DMS 273 (cell line): ENCODE measurements around the gene THSD7B.
"Not testable (repeated sequence)": the region's sequence is repeated elsewhere in the genome, so short reads cannot be mapped to it uniquely, and the experiment has no call there.

ENCODE experiments used
- DNase-seq: peaks from one replicate; lab custom pipeline; 2025; ENCODE audit not compliant: unreplicated experiment; lab: John Stamatoyannopoulos, UW

Gene THSD7B

DNA sequence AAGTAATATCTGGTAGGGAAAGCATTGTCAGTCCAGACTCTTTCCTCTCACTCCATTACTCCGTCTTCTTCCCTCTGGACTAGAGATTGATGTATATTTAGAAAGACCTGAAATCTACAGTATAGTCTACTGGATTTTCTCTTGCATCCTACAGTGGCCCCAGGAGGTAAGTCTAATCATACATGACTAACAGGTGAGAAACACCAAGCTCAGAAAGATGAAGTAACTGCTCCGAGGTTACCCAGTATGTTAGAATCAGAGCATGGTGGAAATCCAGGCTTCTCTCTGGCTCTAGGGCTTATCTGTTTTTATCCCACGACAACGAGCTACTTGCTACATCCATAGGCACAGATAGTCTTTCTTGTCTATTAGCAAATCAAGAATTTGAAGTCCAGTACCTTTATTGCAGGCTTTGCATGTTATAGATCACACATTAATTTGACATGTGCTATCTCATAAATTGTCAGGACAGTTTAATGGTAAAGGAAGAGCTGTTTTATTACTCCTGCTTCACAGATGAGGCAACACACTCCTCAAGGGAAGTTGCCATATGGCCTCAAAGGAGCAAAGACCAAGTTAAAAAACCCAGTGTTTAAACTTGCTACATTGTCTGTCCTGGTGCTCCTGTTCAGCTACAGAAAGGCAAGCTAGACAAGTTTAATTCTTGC is 484.3 kb downstream of the THSD7B start:
- peak; percentile 36 for DNase-seq

DNA sequence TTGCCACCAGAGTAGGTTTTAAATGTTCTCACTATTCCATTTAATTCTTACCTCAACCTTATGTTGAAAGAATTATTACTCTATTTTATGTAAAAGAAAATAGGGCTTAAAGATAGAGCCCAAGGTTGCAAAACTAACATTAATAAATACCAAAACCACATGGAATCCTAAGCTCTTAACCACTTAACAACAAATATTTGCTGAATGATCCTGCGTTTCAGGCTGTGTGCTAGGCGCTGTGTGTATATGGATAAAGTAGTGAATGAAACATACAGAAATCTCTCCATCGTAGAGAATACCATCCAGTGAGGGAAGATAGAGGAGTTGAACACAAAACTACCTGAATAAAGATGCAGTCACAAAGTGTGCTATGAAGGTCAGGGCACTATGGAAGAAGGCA is 485.1 kb downstream of the THSD7B start:
- DNase-seq = no peak

DNA sequence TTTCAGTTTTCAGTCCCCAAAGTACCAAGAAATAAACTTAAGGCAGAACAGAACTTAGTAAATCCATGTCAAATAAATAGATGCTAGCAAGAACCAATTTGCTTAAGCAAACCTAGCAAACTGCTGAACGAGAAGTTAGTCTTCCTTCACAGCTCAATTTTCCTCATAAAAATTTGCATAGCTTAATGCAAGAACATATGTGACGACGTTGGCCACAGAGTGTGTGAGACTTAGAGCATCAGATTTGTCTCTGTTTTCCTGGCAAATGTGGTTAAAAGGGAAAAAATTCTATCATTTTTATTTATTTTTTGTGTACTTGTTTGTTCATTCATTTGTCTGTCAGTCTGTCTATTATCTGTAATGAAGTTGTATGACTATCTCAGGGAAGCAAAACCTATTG is 485.7 kb downstream of the THSD7B start:
- peak; percentile 28 for DNase-seq

DNA sequence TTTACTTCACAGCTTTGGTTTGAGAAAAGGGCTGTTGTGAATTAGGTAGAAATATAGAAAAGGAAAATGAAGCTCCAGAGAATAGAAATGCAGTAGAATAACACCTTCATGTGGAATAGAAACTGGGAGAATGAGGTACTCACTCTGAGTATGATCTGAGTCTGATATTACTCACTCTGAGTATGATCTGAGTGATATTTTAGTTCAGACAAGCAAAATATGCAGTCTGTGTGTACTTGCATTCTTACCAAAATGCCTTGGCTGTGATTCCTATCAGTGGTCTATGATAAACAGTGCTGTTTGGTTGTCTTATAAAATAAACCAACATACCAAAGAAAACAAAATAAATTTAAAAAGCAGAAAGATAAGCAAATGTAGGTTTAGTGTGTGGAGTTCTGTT is 487.6 kb downstream of the THSD7B start:
- DNase-seq = no peak

DNA sequence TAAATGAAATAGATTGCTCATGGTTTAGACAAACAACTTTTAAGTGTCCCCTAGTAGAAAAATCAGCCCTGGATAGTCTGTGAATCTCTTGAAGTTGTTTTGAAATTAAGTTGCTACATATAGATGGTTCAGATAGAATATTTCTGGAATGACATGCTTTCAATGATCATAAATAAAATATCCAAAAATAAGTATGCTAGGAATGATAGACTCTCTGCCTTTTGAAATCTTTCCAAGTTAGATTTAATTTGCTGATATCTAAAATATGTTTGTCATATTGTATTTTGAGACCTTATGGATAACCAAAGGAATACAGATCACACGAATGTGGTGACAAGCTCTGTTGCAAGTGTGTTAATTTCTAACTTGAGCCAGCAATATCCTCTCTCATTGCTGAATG is 488.7 kb downstream of the THSD7B start:
- DNase-seq = no peak

DNA sequence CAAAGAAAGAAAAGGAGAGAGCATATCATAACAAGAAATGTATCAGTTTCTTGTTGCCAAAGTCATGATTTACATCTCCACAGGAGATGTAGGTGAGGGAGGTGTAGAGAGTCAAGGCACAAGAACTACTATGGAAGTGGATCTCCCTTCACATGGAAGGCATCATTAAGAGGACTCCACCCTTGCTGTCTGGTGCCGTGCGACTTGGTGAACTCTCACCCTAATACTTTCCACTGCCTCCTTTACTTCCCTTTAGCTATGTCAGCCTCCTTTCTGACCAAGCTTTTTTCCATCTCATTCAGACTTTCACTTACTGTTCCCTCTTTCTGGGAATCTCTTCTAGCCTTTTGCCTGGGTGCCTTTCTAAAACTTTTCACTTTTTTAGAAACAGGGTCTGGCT is 490.0 kb downstream of the THSD7B start:
- no peak for DNase-seq

DNA sequence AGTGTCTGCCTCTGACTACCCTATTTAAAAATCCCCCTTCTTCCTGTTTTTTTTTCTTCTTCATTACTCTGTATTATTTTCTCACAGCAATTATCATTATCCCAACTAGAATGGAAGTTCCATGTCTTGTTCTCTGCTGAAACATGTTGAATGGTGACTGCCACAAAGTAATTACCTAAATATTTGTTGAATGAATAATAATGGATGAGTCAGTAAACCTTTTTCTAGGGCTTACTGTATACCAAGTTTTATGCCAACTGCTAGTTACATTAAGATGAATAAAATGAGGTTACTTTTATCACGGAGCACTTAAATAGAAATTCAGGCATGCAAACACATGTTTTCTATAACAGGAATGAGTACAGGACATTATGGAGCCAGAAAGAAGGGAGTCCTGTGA is 490.6 kb downstream of the THSD7B start:
- DNase-seq = no peak

DNA sequence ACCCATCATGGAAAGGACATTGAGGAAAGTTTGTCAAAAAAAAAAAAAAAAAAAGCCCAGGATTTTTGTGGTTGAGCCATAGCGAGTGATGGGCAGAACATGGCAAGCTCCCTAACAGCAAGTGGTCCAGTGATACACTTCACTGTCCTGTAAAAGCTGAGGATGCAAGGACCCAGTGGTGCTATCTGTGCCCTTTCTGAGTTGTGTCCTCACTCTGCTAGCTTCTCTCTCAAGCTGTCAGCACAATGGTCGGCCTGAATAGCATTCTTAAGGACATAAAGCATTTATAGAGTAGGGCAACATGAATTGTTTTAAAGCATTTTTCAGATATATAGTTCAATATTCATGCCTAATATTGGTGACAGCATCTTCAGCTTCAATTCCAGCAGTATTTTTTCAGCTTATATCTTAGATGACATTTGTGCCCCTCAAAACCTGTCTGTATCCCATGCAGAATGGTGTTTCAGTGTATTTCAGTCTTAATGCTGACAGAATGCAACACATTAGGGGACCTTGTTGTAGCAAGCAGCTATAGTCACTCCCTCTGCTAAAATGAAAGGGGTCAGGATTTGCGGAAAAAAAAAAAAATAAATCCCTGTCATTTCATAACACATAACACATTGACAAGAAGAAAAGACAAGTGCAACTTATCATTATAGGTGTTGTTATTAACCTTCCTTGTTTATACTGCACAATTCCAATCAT is 496.7 kb downstream of the THSD7B start:
- DNase-seq = no peak

DNA sequence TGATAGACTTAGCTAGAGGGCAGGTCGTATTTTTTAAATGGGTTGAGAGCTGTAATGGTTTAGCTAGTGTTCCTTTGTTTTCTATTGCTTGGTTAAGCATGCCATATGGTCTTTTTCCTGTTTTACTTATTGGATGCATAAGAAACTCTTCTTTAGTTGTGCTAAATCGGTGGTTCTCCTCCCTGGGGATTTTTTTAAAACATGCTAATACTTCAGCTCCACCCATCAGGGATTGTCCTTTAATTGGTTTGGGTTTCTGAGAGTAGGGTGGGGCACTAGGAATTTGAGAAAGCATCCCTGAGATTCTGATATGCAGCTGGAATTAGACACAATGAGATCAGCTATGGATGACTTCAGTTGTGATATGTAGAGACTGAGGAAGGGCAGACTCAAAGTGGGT is 497.2 kb downstream of the THSD7B start:
- peak; percentile 11 for DNase-seq

DNA sequence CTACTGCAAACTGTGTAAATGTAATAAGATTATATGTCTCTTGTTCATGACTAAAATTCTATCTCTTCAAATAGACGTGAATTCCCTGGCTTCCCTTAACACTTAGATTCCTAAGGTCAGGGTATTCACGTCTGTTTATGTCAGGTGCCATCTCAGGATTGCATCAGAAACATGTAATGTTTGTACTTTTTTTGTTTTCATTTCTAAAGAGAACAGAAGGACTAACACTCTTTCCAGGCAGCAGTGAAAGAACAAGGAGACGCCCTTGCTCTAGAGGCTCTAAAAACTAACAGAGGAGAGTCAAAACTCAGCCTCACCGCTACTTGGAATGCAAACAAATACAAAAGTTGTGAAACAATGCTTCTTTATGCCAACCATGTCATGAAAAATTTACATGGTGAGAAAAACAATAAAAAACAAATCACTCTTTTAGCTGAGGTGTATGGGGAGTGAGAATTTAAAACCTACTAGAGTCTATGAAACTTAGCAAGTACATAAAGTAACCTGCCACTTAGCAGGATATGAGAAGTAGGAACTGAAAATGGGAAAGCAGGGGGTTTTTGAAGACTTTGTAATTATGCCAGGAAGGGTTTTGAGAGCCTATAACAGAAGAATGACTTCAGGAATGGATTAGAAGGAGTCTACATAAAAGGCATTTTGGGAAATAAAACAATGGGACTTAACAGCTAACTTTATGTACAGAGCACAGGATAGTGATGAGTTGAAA is 522.7 kb downstream of the THSD7B start:
- DNase-seq = no peak

DNA sequence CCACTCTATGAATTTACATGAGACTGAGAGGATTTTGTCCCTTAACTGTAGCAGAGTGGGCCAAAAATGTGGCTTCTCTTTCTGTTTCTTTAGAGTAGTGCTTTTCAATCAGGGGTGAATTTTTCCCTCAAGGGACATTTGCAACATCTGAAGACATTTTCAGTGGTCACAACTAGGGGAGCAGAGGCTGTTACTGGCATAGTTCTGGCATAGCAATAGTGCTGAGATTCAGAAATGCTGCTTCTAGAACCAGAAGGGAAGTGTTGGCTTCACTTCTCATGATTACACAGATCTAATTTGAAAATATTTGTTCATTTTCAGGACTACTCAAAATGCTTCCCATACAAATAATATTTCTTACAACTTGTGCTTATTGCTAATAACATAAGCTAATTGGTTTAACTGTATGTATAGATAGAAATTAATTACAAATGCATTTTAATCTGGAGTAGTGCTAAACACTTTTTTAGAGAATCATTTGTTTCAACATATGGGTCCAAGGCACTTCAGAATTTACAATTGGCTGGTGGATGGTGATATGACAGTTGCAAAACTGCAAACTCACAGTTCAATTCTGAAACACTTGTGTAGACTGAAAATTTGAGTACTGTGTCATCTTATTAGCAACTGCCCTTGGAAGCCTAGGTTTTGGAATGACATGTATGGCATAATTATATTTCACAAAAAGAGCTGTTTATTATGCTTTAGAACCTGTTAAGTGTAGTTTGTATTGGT is 526.7 kb downstream of the THSD7B start:
- DNase-seq = no peak

DNA sequence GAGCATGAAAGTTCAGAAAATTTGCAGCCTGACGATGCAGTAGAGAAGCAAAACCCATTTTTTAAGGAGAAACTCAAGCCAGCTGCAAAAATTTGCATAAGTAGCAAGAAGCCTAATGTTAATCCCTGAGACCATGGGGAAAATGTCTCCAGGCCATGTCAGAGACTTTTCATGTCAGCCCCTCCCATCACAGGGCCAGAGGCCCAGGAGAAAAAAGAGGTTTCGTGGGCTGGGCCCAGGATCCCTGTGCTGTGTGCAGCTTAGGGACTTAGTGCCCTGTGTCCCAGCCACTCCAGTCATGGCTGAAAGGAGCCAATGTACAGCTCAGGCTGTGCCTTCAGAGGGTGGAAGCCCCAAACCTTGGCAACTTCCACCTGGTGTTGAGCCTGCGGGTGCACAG is 533.0 kb downstream of the THSD7B start:
- no peak for DNase-seq

DNA sequence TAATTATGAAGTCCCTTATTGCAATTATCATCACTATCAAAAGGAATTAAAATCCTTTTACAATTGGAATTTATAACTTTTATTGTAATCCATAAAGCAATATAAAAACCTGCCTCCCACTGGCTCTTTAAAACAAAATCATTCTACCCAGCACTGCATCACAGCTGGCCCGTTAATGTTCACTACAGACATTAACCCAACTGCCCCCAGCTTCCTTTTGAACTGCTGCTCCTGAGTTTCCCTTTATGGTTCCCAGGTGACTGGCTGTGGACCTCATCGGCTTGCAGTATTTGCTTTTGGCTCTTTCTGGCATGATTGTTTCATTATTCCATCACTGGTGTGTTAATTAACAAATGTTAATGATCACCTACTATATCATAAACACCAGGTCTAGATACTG is 535.6 kb downstream of the THSD7B start:
- no peak for DNase-seq

DNA sequence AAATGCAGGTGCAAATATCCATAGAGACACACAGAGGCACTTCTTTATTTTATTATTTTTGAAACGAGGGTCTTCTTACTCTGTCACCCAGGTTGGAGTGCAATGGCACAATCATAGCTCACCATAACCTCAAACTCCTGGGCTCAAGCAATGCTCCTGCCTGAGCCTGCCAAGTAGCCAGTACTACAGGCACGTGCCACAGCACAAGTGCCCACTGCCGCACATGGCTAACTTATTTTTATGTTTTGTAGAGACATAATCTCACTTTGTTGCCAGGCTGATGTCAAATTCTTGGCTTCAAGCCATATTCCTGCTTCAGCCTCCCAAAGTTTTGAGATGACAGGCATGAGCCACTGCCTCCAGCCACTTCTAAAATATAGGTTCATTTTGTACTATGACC is 537.6 kb downstream of the THSD7B start:
- DNase-seq = peak; percentile 5

DNA sequence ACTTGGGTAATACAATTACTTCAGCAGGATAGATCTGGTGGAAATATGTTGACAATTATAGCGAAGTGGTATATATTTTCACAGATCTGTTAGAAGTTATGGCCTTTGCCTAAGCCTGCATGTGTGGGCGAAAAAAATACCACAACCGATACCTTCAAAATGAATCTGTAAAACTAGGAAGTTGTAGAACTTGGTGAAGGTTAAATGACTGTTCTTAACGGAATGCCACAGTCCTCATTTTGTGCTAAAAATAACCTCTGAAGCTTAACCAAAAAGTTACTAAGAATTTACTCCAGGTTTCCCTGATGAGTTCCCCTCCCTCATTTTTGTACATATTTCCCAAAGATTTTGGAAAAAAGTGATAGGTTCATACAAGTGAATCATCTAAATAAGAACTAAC is 550.7 kb downstream of the THSD7B start:
- DNase-seq = no peak

DNA sequence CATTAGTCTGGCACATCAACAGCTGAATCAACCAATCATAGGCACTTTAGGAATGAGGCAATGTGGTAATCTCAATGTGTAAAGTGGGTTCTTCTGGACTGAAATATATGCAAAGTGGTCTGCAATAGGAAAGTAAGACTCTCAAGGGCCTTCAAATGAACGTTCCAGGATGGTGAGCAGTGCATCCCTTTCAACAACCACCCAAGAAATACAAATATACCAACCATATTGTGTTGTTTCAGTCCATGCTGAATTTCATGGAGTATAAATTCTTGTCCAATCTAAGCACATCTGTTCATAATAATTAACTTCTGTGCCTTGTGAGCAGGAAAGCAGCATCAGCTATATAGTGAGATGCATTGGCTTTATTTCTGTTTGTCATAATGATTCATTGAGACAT is 556.2 kb downstream of the THSD7B start:
- peak; percentile 19 for DNase-seq

DNA sequence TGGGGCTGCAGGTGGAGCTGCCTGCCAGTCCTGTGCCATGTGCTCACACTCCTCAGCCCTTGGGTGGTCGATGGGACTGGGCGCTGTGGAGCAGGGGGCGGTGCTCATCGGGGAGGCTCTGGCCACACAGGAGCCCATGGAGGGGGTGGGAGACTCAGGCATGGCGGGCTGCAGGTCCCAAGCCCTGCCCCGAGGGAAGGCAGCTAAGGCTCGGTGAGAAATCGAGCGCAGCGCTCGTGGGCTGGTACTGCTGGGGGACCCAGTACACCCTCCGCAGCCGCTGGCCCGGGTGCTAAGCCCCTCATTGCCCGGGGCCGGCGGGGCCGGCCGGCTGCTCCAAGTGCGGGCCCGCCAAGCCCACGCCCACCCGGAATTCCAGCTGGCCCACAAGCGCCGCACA is 566.2 kb downstream of the THSD7B start:
- DNase-seq = not testable (repeated sequence)

DNA sequence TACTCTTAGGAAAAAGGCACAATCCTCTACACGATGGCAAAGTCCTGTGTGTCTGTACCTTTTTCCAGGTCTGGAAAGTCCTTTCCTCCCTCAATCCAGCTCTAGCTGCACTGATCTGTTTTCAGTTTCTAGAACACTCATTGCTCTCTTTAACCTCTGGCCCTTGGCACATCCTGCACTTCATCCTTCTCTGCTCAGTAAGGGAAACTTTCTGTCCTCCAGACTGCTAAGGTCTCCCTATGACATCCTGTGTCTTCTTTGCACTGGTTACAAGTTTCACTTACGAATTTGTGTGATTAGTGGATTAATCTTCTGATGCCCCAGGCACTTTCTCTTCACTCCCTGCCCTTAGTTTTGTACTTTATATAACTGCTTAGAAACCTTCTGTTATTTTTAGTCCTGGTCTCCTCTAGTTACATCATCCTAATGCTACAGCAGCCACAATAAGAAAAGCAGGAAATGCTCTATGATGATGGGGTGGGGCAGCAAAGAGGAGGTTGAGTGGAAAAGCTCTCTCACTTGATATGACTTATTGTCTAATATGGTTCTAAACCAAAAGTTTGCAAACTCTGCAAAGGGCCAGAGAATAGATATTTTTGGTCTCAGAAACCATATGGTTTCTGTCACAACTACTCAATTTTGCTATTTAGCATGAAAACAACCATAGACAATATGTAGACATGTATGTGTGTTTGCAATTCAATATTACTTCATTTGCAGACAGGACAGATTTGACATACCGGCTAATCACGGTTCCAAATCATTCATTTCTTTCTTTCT is 568.2 kb downstream of the THSD7B start:
- DNase-seq = no peak

DNA sequence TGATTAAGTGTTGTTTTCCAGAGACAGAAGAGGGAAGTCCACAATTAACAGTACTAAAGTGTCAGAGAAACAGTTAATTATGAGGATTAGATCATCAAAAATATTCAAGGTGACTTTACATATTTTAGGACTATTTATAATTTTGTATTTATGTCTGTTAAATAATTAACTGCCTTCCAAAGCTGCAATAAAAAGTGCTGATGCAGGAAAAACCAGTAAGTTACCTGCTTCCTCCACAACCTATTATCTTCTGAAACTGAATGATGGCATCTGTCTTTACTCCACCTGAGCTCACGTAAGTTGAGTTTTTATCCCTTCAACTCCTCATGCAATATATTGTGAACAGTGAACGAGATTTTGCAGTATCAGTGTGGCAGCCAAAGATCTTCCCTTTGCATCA is 570.7 kb downstream of the THSD7B start:
- DNase-seq = no peak

DNA sequence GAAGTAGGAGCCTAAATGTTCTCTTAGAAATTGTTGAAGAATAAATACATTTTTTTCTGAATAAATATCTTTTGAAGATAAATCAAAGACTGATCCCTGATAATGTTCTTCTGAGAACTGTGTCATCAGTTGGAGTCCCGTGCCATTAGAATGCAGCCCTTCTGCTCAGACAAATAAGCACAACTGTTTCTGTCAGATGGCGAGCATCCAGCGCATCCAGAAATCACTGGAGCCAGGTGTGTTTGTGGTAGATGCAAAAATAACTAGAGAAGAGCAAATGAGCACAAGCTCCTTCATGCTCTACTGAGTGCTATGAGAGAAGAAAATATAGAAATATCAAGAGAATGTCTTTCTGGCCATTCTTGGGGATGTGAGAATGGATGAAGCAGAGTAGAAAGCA is 573.7 kb downstream of the THSD7B start:
- DNase-seq = peak; percentile 2

DNA sequence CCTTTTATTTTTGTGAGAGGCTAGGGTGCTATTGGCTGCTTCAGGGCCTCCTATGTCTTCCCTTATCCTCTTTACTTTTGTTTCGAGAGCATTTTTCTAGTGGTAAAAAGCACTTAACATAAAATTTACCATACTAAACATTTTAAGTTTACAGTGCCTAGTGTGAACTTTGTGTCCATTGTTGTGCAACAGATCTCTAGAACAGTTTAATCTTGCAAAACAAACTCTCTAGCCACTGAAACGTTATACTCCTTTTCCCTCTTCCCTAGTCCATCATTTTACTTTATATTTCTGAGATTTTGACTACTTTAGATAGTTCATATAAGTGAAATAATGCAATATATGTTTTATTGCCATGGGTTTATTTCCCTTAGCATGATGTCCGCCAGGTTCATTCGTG is 580.6 kb downstream of the THSD7B start:
- DNase-seq = no peak
